Measurements from ENCODE around the gene HBP1.

The HBP1 gene

DNA sequence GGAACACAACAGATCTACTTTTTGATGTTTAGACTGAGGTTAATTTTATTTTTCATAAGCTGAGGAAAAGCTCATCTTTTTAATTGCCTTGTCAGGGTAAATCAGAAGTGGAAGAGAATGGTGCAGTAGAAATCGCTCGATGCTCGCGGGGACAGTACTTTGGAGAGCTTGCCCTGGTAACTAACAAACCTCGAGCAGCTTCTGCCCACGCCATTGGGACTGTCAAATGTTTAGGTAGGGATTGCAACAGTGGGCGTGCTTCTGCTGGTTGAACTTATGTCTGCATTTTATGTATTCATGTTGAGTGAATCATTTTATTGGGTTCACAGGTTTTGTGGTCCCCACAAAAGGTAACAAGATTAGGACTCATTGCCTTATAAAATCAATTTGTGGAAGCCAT lies 11.7 kb upstream of the HBP1 start:
- DNase-seq, result no peak

DNA sequence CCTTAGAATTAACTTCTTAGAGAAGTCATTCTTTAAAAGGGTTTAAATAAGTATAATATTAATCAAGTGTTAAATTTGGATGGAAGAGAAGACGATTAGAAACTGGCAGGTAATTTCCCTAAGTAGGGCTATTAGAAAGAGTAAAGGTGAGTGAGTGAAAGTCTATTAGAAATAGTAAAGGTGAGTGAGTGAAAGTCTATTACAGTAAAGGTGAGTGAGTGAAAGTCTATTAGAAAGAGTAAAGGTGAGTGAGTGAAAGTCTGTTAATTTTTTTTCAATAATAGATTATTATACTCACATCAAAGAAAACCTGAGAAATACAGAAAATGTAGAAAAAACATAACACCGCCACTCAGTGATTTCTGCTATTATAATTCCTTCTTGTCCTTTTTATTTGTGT lies 10.8 kb upstream of the HBP1 start:
- DNase-seq, result no peak

DNA sequence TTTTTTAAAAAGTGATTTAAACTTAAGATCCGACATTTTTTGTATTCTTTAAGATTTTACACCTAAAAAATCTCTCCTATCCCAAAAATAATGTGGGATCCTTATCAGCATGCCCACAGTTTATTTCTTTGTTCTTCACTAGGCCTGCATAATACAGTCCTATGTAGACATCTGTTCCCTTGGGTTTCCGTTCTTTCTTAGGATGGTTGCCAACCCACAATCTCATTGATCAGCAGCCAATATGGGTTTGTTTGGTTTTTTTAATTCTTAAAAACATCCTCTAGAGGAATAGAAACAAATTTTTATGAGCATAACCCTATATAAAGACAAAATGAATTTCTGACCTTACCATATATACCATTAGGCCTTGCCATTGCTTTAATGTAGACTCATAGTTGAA lies 8.4 kb upstream of the HBP1 start:
- DNase-seq, result no peak

DNA sequence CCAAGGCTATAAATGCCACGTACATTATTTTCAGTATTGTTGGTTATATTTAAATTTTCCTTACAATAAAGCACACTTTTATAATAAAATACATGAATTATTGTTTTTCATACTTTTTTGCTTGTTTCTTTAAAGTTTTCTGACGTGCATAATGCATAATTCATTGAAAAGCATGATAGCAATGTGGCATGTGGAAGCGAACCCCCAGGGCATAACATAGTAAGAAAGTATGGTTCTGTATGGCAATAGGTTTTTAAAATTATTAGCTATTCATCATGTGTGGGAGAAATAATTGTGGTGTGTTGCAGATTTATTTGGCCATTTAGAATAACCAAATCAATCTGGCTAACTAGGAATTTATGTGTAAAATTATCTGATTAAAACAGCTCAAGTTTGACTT lies 7.4 kb upstream of the HBP1 start:
- no peak for DNase-seq

DNA sequence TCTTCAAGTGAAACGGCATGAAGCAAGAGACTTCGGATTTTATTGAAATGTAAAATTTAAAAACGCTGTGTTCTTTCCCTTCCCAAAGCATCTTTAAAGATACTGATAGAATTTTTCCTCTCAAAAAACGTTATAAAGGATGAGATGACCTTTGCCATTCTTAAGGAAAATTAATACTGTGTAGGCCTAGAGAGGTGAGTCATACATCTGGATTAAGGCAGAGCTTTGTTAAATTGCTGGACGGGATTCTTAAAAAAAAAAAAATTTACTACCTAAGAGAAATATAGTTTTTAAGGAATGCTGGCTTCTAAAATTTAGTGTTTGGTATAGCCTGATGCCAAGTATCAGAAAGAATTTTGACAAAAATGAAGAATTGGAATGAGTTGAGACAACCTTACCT lies 6.3 kb upstream of the HBP1 start:
- no peak for DNase-seq

DNA sequence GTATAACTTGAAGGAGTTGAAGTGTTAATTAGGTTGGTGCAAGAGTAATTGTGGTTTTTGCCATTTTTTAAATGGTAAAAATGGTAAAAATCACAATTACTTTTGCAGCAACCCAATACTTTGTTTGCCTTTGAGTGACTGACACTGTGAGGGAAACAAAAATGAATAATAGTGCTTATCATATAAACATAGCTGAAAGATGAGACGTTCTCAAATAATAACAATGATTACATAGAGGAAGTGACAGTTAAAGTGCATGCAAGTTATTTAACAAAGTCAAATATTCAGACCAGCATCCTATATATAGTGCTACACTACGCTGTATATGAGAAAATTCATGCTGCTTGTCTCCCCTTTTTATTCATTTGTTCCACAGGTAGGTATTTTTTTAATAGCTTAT lies 4.7 kb upstream of the HBP1 start:
- DNase-seq, result no peak

DNA sequence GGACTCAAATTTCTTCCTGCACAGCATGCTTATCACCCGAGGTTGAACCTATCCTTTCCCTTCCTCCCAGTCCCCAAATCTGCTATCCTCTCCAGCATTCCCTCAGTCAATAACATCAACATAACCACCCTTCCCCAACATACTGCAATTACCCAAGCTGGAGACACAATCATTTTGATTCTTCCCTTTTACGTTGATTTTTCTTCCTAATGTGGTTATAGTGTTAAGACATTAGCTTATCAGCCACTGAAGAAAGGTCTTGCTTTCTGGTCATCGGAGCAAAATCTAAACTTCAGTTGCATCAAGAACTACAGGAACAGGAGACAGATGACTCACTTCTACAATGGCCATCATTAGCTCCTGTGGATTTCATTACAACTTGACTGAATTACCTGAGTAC lies 3.5 kb upstream of the HBP1 start:
- DNase-seq, result no peak

DNA sequence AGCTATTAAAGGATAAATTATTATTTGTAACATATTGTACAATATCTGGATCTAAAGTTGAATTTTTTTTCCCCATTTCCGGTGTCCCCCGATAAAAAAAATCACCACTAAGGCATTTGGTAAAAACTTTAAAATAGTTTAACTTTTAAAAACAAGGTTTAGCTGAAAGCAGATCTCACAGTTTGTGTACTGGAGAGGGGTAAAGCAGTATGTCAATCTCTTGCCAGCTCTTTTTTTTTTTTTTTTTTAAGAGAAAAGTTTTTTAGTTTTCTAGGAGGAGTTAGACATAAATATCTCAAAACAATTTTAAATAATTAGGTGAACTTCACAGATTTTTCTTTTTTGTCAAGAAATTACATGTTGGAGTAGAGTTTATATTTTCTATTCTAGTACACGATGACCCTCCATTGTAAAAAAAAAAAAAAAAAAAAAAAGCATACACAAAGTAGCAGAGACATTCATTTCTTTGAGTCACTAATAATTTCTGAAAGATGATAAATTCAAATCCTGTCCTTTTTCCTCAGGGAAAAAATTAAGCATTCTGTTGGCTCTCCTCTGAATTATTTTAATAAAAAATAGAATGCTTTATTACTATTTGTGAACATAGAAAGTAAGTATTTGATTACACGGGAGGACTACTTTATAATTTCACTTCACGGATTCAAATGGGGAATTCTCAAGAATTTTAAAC lies 1.9 kb upstream of the HBP1 start:
- DNase-seq, result no peak

DNA sequence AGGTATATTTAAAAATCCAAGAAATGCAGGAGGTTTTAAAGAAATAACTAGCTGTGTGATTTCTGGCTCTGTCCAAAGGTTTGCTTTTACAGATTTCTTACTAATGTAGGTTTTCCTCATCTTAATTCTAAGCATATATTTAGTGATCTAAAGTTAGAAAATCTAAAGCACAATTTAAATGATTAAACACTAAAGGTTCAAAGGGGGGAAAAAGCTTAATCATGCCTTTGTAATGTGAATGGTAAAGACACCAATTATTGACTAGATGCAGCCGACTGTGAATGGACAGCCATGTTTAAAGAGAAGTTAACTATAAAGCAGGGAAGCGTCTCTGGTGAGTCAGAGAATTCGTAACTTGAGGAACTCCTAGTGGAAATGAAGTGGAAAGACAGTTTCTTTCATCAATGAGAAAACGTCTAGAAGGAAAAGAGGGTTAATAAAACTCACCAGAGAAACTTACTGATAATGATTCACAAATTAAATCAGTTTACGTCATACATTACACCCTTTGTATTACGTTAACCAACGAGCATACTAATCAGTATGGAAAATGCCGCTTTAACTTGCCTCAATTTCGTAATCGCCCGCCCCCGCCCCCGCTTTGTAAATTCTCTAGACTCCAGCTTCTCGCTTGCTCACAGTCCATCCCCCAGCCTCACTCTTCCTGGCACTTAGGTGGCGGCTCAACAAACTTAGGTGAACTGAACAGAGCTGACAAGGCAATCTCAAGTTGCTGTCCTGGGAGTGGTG lies 1.1 kb upstream of the HBP1 start:
- DNase-seq, result no peak

DNA sequence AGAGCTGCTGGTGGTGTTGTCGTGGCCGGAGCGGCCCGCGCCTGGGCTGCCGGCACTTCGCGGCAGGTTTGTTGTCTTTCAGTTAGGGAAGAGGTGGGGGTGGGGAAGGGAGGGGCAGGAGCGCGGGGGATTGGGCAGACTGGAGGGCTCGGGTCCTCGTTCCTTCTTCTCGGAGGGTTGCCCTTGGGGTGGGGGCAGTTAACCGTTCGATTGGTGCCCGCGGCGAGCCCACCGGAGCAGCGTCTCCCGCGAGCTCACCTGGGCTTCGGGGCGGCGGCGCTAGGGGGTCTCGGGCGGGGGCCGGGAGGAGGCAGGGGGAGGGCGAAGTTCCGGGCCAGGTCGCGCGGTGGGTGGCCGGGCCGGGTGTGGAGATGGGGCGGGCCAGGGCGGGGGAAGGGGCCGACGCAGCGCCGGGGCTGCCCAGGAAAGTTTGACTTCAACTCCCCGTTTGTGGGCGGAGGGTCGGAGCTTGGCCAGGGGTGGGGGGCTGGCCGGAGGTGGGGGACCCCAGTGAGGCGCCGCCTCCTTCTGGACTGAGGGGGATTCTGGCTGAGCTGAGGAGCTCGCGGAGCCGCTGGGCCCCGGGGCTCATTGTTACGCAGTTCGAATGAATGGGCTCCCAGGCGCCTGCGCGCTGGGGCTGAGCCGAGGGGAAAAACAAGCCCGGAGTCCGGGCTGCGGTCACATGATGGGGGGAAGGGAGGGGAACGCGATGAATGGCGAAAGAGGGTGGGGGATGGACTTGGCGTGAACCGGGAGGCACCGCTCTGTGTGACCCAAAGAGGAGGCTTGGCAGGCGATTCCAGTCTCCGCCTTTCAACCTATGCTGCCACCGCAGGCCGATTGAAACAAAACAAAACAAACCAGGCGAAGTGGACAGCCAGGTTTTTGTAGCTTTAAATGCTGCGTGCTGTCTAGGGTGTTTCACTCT lies 582 bp downstream of the HBP1 start:
- DNase-seq, result peak; percentile 92

DNA sequence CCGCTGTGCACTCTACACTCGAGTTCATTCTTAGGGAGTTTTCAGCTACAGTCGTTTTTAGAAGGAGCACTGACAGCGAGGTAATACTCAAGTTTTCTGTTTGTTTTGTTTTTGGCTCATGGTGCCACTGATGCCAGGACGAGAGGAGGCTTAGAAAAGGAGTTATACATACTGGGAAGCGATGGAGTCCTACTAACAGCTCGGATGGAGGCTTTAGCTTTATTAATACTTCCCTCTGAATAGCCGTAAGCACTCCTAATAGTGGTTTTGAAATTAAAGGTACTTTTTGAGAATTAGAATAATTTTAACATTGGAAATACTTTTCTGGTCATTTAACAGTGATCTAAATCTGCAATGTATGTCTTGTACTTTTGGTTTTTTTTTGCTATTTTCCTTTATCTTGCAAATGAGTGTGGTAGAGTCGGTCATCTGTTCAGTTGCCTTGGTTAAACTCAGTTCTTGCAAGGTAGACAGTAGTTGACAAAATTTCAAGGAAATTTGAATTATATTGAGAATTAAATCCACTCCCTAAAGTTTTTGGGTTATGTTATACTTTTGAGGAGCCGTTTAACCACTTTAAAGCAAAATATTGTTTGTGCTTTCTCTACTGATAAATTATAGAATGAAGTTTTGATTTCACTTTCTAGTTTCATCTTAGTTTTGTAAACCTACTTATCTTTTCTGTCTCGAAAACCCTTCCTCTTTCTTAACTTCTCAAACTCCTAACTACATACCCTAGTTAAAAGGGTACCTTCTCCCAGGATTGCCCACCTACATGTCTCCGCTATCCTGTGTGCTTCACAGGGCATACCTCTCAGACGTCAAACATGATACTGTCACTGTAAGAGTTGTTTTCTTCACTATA lies 1.5 kb downstream of the HBP1 start:
- no peak for DNase-seq

DNA sequence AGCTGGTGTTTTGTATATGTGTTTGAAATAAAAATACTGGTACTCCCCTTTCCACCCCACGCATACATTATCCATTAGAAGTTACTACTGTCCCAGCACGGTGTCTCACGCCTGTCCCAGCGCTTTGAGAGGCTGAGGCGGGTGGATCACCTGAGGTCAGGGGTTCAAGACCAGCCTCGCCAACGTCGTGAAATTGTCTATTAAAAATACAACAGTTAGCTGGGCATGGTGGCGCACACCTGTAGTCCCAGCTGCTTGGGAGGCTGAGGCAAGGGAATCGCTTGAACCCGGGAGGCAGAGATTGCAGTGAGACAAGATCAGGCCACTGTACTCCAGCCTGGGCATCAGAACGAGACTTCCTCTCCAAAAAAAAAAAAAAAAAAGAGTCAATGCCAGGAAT lies 2.7 kb downstream of the HBP1 start:
- no peak for DNase-seq

DNA sequence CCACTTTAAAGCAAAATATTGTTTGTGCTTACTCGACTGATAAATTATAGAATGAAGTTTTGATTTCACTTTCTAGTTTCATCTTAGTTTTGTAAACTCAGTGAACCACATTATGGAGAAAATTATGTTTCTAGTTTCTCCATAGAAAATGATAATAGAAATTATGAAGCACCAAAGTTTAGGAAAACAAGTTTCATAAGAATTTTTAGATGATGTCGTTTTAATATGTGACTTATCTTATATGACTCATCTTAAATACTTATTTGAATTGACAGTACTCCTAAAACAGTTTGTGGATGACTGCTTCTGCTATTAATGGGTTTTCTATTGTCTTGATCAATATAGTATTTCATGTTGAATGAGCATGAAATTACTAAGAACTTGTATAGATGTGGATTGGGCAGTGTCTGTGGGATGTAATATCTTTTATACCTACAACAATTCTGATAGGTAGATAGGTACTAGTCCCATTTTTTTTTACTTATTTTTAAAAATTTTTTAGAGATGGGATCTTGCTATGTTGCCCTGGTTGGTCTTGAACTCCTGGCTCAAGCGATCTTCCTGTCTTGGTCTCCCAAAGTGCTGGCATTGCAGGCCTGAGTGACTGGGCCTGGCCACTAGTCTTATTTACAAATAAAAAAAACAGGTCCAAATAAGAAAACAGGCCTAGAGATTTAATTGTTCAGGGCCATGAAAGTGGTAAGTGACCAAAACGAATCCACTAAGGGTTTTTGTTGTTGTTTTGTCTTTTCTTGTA lies 3.7 kb downstream of the HBP1 start:
- no peak for DNase-seq

DNA sequence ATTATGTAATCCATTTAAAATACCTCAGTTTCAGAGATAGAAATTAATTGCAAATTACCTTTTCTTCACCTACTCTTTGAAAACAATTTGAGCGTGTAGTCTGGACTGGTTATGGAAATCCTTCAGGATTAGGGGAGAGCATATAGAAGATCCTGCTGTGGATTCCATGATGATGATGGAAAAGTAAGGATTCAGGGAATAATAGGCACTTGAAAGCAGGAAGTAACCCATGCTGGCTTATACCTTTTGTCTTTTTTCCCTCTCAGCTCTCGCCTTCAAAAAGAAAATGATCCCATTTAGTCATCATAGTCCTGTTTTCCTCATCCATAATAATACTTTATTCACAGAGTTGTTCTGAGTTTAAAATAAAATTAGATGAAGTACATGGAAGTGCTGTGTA lies 4.4 kb downstream of the HBP1 start:
- no peak for DNase-seq

DNA sequence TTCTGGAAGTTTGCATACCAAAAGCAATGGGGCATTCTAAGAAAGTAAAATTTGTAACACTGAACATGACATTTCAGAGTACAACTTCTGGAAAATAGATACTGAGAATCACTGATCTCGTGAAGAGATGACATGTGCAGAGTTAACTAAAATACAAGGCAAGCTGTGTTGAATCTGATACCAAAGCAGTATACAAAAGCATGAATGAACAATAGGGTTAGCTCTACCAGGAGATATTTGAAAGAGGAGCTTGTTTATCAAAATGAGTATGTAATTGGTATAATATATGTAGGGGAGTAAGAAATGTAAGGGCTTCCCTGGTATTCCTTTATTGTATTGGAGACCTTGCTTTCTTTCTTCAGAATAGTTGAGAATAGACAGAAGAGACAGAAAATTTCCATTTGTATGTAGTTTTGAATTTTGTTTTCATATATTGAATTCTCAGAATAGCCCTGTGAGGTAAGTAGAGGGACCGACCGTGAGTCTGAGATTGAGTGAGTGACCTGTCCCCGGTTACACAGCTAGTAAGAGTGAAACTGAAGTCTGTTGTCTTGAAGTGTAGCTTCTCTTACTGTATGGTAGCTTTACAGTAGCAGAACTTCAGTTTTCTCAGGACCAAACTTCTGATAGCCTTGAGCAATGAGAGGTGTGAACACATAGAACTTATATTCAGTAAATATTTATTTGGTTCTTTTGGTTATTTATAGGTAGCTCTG lies 5.0 kb downstream of the HBP1 start:
- no peak for DNase-seq

DNA sequence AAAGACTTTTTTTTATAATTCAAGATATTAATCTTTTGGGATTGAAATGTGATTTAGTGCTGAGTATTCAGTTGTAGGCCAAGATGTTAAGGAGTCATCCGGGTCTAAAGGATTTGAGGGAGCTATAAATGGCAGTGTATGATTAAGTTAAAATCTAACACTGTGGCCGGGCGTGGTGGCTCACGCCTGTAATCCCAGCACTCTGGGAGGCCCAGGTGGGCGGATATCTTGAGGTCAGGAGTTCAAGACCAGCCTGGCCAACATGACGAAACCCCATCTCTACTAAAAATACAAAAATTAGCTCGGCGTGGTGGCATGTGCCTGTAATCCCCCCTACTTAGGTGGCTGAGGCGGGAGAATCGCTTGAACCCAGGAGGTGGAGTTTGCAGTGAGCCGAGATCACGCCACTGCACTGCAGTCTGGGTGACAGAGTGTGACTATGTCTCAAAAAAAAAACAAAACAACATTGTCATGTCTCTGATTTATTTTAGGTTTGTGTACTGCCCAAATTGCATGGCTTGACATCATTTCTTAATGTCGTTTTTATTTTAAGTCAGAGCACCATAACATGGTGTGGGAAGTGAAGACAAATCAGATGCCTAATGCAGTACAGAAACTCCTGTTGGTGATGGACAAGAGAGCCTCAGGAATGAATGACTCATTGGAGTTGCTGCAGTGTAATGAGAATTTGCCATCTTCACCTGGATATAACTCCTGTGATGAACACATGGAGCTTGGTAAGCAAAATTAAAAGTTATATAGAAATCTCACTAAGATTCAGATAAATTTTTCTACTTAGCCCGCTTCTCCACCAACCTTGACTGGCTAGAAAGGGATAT lies 10.7 kb downstream of the HBP1 start:
- DNase-seq, result no peak

DNA sequence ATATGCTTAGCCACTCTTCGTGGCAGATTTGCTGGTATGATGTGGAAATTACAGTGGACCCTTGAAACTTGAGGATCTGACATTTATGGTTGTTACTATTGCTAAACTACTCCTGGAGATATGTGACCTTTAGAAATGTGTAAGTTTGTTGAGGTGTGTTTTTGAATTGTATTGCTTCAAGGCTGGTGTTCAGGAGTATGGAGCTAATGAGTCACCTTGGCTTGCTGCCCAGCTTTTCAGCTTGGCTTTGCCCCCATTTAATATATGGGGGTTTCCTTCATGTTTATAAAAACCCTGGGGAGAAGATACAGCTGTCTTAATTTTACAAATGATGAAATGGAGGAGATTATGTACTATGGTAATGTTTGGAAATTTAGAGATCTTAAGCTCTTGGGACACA lies 11.6 kb downstream of the HBP1 start:
- DNase-seq, result peak; percentile 84

DNA sequence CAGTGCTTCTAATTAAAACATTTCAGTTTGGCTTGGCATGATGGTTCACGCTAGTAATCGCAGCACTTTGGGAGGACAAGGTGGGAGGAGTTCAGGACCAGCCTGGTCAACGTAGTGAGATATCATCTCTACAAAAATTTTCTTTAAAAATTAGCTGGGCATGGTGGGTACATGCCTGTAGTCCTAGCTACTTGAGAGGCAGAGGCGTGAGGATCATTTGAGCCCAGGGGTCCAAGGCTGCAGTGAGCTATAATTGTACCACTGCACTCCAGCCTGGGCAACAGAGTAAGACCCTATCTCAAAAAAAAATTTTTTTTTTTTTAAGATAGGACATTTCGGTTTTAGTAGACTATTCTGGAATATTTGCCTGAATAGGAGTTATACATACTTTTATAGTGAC lies 12.4 kb downstream of the HBP1 start:
- DNase-seq, result no peak

DNA sequence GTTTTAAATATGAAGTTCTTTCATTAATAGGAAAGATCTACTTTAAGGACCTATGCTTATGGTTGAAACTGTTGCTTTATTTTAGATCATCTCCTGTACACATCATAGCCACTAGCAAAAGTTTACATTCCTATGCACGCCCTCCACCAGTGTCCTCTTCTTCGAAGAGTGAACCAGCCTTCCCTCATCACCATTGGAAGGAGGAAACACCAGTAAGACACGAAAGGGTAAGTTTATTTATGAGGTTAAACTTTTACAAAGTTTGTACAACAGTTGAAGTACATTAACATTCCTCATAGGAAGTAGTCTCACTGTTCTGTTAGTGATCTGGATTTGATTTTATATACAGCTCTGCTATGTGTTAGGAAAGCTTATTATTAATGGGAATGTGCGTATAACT lies 16.9 kb downstream of the HBP1 start:
- DNase-seq, result no peak

DNA sequence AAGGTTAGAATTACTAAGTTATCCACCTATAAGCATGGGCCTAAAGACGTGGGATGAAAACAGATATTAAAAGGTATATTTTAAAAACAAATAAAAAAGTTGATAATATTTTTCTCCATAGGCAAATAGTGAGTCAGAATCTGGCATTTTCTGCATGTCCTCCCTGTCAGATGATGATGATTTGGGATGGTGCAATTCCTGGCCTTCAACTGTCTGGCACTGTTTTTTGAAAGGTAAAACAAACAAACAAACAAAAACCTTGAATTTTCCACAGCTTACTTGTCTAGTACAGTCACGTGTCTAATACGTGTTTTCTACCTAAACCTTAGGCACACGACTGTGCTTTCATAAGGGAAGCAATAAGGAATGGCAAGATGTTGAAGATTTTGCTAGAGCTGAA lies 17.4 kb downstream of the HBP1 start:
- DNase-seq, result no peak
